HG02763 (cell line): Measurements from ENCODE around the gene VPS13D.
"Not testable (repeated sequence)": the region's sequence is repeated elsewhere in the genome, so short reads cannot be mapped to it uniquely, and the experiment has no call there.

Experiments
- ATAC-seq: cut with Tn5 transposase; IDR thresholded peaks from one replicate; pipeline ENCODE4 v1.9.1; 2021; ENCODE audit warnings: mild to moderate bottlenecking, moderate library complexity; ENCODE audit not compliant: unreplicated experiment

Gene VPS13D

GRCh38 chr1:12200208-12200607, 29.6 kb upstream of the VPS13D start:
- ATAC-seq: no peak

GRCh38 chr1:12201352-12202189, 28.3 kb upstream of the VPS13D start:
- ATAC-seq: no peak

GRCh38 chr1:12202190-12202497, 27.7 kb upstream of the VPS13D start:
- ATAC-seq: no peak

- no peak for ATAC-seq
These were observed 27.3 kb upstream of the VPS13D start for GRCh38 chr1:12202577-12202976.

- no peak for ATAC-seq
These were observed 26.4 kb upstream of the VPS13D start for GRCh38 chr1:12203216-12204007.

GRCh38 chr1:12204140-12204539, 25.7 kb upstream of the VPS13D start:
- no peak for ATAC-seq

- no peak for ATAC-seq
These were observed 24.8 kb upstream of the VPS13D start for GRCh38 chr1:12204754-12205658.

GRCh38 chr1:12206238-12206637, 23.6 kb upstream of the VPS13D start:
- no peak for ATAC-seq

- ATAC-seq: no peak
These were observed 22.9 kb upstream of the VPS13D start for GRCh38 chr1:12206792-12207424.

GRCh38 chr1:12208271-12208670, 21.6 kb upstream of the VPS13D start:
- no peak for ATAC-seq

GRCh38 chr1:12208764-12209494, 20.9 kb upstream of the VPS13D start:
- ATAC-seq: no peak

GRCh38 chr1:12209495-12209832, 20.4 kb upstream of the VPS13D start:
- no peak for ATAC-seq

GRCh38 chr1:12215118-12215961, 14.5 kb upstream of the VPS13D start:
- ATAC-seq: no peak

- no peak for ATAC-seq
These were observed 10.0 kb upstream of the VPS13D start for GRCh38 chr1:12219800-12220199.

- no peak for ATAC-seq
These were observed 8.9 kb upstream of the VPS13D start for GRCh38 chr1:12220890-12221289.

GRCh38 chr1:12222700-12223099, 7.1 kb upstream of the VPS13D start:
- ATAC-seq: not testable (repeated sequence)

GRCh38 chr1:12224092-12224491, 5.7 kb upstream of the VPS13D start:
- not testable (repeated sequence) for ATAC-seq

- no peak for ATAC-seq
These were observed 851 bp upstream of the VPS13D start for GRCh38 chr1:12228979-12229378.

GRCh38 chr1:12229386-12229834, 420 bp upstream of the VPS13D start:
- no peak for ATAC-seq
